ENCODE data around the gene NOL3.

- no peak for TF ChIP-seq POLR2AphosphoS5 (IDR thresholded peaks at IDR 0.05; ENCODE audit: insufficient read depth in 1 of 2, low read depth in 1 of 2)
- no peak for TF ChIP-seq CTCF (IDR thresholded peaks at IDR 0.05)
Measured at GRCh38 chr16:67216612-67217490, 46.5 kb downstream of the NOL3 start.
